AG08395 (cell line): ENCODE results near the gene LAMC3.

Experiments
- DNase-seq: peaks from one replicate; pipeline ENCODE4 v3.0.0; 2012; ENCODE audit warnings: mixed read lengths, low spot score

Gene LAMC3

DNA sequence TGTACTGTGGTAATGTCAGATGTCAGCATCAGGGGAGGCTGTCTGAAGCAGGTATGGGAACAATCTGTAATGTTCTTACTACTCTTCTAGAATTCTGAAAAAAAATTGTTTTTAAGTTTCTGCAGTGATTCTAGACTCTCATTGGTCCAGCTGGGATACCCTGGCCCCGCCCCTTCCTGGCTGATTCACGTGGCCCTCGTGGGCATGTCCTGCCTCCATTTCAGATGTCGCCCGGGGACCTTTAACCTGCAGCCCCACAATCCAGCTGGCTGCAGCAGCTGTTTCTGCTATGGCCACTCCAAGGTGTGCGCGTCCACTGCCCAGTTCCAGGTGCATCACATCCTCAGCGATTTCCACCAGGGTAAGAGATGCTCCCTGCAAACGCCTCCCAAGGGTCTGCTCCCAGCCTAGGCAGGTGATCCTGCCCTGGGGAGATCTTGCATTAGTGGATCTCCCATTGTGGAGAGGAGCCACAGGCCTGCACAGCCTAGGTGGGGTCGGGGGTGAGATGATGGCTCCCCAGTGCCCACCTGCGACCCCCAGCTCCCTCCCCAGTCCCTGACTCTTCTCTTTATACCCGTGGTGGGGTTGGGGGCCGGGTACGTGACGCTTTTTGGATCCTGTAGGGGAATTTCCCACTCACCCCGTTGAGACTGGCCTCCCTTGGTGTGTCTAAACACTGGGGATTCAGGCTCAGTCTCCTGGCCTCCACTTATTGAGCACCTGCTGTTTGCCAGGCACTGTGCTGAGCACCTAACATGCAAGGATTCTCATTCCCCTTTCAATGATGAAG is 36.5 kb downstream of the LAMC3 start:
- peak; percentile 29 for DNase-seq

DNA sequence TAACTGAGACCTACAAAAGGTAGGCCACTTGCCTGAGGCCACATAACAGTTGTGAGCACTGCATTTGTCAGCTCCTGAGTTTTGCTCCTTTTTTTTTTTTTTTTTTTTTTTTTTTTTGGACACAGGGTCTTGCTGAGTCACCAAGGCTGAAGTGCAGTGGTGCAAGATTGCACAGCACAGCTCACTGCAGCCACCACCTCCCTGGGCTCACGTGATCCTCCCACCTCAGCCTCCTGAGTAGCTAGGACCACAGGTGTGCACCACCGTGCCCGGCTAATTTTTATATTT is 37.1 kb downstream of the LAMC3 start:
- DNase-seq, result no peak

- DNase-seq, result peak; percentile 78
These were observed 37.7 kb downstream of the LAMC3 start for GRCh38 chr9:131046581-131047202.

- no peak for DNase-seq
These were observed 39.4 kb downstream of the LAMC3 start for GRCh38 chr9:131048332-131048731.

DNA sequence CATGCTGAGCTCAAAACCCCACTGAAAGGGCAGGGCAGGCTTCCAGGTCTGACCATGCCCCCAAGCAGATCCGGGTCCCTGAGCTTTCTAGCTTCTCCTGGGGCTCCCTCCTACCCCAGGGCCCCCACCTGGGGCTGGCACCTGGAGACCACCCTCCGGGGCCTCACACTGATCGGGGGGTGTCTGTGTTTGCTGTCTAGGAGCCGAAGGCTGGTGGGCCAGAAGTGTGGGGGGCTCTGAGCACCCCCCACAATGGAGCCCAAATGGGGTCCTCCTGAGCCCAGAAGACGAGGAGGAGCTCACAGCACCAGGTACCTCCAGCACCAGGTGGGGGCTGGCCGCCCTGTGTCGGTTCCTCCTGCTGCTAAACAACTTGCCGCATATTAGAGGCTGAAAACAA is 39.8 kb downstream of the LAMC3 start:
- DNase-seq, result no peak

- no peak for DNase-seq
These were observed 41.1 kb downstream of the LAMC3 start for GRCh38 chr9:131049829-131050715.

DNA sequence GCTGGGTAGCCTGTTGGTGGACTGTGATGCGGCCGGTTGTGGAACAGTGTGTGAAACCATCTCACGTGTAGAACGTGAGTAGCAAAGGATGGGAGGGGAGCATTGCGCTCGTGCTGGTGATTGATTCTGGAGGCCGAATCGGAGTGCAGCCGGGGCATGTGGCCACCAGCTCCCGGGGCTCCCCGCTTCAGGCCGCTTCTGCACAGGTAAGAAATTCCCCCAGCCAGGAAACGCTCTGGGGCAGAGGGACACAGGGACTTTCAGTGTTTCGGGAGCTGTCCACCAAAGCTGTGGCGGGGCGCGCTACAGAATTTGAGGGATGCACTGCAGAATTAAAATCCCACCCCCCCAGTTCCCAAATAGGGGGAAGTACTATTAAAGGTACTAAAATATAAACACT is 41.9 kb downstream of the LAMC3 start:
- no peak for DNase-seq

DNA sequence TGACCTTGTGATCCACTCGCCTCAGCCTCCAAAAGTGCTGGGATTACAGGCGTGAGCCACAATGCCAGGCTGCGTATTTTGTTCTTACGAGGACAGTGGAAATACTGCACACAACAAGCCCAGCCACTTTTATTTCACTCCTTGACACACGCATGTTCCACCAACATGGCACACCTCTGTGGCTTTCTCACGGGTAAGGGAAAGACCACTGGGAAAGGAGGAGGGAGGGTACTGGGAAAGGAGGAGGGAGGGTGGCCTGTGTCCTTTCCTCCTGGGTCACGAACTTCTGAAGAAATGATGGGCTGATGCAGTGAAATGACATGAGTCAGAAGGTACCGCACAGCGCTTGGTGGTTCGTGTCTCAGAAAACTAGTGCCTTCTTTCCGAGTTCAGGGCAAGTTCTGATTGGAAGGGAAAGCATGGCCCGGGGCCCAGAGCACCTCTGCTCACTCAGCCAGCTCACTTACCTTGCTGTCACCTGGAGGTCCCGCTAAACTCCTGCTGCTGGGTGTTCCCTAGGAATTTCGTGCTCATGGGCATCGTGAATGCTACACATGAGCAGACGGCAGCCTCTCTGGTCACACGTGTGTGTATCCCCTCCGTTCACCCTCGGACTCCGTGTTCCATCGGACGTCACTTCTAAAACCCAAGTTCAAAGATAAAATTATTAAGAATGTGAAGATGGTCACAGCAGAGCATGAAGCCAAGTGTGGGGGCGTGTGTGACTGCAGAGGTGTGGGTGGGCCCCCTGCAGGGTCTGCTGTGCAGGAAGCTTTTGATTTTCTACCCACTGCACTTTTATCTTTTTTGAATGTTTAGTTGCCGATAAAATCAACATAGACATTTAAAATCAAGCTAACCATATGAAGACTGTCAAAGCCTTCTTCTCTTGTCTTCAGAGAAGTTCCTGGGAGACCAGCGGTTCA is 42.9 kb downstream of the LAMC3 start:
- no peak for DNase-seq

- DNase-seq, result no peak
These were observed 44.9 kb downstream of the LAMC3 start for GRCh38 chr9:131053896-131054295.

- DNase-seq, result no peak
These were observed 48.0 kb downstream of the LAMC3 start for GRCh38 chr9:131056781-131057506.

- no peak for DNase-seq
These were observed 52.1 kb downstream of the LAMC3 start for GRCh38 chr9:131060900-131061630.

DNA sequence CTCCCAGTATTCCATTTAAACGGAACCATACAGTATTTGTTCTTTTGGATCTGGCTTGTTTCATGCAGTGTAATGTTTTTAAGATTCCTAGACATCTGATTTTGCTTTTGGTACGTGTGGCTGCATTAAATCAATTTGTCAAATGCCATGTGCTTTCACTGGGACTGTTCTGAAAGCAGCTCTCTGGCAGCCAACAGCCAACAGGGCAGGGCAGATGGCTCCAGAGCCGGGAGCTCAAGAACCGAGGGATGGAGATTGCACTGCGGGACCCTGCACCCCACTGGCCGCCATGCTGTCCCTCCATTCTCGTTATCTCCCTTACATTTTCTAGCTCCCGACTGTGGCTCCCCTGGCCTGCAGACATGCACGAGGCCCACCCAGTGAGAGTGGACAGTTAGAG is 54.0 kb downstream of the LAMC3 start:
- no peak for DNase-seq

GRCh38 chr9:131065599-131065998 is 56.6 kb downstream of the LAMC3 start:
- DNase-seq, result no peak

GRCh38 chr9:131067625-131068024 is 58.7 kb downstream of the LAMC3 start:
- DNase-seq, result no peak

DNA sequence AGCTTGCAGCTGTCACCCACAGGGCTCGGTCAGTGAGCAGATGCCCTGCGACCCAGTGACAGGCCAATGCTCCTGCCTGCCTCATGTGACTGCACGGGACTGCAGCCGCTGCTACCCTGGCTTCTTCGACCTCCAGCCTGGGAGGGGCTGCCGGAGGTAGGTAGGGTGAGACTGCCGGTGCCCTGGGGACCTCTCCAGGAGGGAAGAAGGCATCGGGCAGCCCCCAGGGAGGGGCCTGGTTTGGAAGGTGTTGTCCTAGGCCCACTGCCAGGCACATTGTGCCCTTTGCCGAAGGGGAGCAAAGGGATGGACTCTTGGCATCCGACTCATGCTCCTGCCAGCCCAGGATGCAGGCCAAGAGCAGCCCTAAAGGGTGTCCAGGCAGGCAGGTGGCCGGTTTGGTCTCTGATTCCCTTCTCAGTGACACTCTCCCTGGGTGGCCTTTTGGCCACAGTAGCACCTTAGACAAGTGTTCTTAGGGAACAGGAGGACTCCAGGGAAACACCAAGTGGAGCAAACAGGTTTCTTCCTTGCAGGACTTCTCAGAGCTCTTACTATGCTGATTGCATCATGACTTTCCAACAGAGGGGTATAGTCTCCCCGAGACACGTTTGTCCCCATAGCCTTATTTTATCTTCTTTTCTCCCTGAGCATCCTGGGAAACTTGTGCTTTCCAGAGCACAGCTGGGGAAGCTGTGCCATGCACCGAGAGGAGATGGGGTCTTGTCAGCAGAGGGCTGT is 59.3 kb downstream of the LAMC3 start:
- DNase-seq, result no peak

DNA sequence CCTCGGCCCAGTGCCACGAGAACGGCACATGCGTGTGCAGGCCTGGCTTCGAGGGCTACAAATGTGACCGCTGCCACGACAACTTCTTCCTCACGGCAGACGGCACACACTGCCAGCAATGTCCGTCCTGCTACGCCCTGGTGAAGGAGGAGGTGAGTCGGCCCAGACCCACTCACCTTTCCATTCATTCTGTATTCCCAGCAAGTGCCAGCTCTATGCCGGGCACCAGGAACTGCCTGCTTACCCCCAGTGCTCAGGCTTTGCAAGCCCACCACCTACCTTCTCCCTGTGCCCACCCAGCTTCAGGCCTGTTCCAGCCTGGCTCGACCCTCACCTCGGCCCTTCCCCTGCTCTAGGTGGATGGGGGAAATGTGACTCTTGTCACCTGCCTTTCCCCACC is 60.7 kb downstream of the LAMC3 start:
- DNase-seq, result no peak

- no peak for DNase-seq
These were observed 63.3 kb downstream of the LAMC3 start for GRCh38 chr9:131072107-131072870.

- DNase-seq, result no peak
These were observed 63.9 kb downstream of the LAMC3 start for GRCh38 chr9:131072871-131073237.
